NCI-H187 treated with DMSO at 0.1 percent for 48 hours (cell line): ENCODE data around the gene TMEM14B.
"Not testable (repeated sequence)": the region's sequence is repeated elsewhere in the genome, so short reads cannot be mapped to it uniquely, and the experiment has no call there.

Source experiments
- DNase-seq: peaks from one replicate; lab custom pipeline; 2025; lab: John Stamatoyannopoulos, UW

Gene TMEM14B

GRCh38 chr6:10746915-10747250 is 722 bp upstream of the TMEM14B start:
- no peak for DNase-seq

GRCh38 chr6:10749734-10750133 is 2.1 kb downstream of the TMEM14B start:
- no peak for DNase-seq

GRCh38 chr6:10750568-10750967 is 3.0 kb downstream of the TMEM14B start:
- DNase-seq: not testable (repeated sequence)

- not testable (repeated sequence) for DNase-seq
Observed at GRCh38 chr6:10751757-10752156, 4.2 kb downstream of the TMEM14B start.

GRCh38 chr6:10756085-10756484 is 8.5 kb downstream of the TMEM14B start:
- no peak for DNase-seq

- no peak for DNase-seq
Observed at GRCh38 chr6:10759312-10759839, 11.8 kb downstream of the TMEM14B start.

- DNase-seq: no peak
Observed at GRCh38 chr6:10759884-10760329, 12.3 kb downstream of the TMEM14B start.

GRCh38 chr6:10763006-10763405 is 15.4 kb downstream of the TMEM14B start:
- DNase-seq: no peak

- no peak for DNase-seq
Observed at GRCh38 chr6:10769419-10769818, 21.8 kb downstream of the TMEM14B start.

GRCh38 chr6:10771371-10771894 is 23.8 kb downstream of the TMEM14B start:
- no peak for DNase-seq

GRCh38 chr6:10778230-10778629 is 30.6 kb downstream of the TMEM14B start:
- no peak for DNase-seq

GRCh38 chr6:10779076-10779475 is 31.5 kb downstream of the TMEM14B start:
- DNase-seq: no peak

- DNase-seq: no peak
Observed at GRCh38 chr6:10791673-10792072, 44.1 kb downstream of the TMEM14B start.

- no peak for DNase-seq
Observed at GRCh38 chr6:10792101-10792500, 44.5 kb downstream of the TMEM14B start.

- DNase-seq: no peak
Observed at GRCh38 chr6:10793035-10793434, 45.4 kb downstream of the TMEM14B start.

GRCh38 chr6:10793695-10794094 is 46.1 kb downstream of the TMEM14B start:
- no peak for DNase-seq

- DNase-seq: no peak
Observed at GRCh38 chr6:10794239-10794638, 46.6 kb downstream of the TMEM14B start.

GRCh38 chr6:10800810-10801209 is 53.2 kb downstream of the TMEM14B start:
- DNase-seq: no peak

GRCh38 chr6:10801224-10801848 is 53.7 kb downstream of the TMEM14B start:
- DNase-seq: no peak
